ENCODE results near the gene FILIP1. TPM values are rescaled to one million over a fixed set of nuclear protein-coding genes. Genes with fewer than 3 reads are reported as not detected.

Gene FILIP1
- total and polyA plus RNA-seq, 2 of the 8 experiments (the other 6 are each of a cell fraction or from before 2014, with no cell fraction given) = 2.4 to 5.7 TPM

DNA sequence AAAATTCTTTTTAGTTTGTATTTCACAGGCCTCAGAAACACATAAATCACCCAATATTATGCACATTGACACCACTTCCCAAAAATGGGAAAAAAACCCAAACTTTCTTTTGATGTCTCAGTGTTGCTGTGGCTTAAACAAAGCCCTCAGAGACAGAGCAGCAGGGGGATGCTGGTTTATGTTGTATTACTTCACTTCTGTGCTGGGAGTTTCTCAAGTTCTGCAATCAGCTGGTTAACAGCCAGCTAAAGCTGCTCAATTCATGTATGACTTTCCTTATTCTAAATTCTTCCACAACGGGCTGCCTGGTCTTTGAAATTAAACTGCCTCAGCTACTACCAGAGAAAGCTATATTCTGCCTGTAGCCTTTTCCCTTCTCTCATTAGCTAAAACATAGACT is 5.6 kb downstream of the FILIP1 start:
- H3K14ac ChIP-seq (ENCODE audit: insufficient read length) = no peak overlapping the region
- no peaks in the 10 kb centered on the region for H3K27me3 ChIP-seq (replicated peaks in 1 of 4; ENCODE audit: control insufficient read depth in 3 of 4, extremely low read depth in 1 of 4, insufficient read depth in 3 of 4, low read length in 3 of 4)
- H4K5ac ChIP-seq (ENCODE audit: insufficient read length, low read depth, low read length) = no peak overlapping the region
- CTCF ChIA-PET (ENCODE audit: partially characterized antibody) = interaction anchor here (0.6 to 1.9 kb wide), 2 partner anchors 22 to 119 kb away, joined by 5 read pairs; no protein-coding TSS in a partner anchor
- no peak overlapping the region for H2AK5ac ChIP-seq (ENCODE audit: low read depth, low read length)
- POLR2A ChIA-PET (ENCODE audit: partially characterized antibody) = no interaction called here
- no peak overlapping the region for H3K4me2 ChIP-seq (ENCODE audit: insufficient read depth in 1 of 2, low read depth in 2 of 2, low read length in 2 of 2)
- H3K4me1 ChIP-seq (replicated peaks in 1 of 4; ENCODE audit: control insufficient read depth in 3 of 4, insufficient read depth in 4 of 4, low read length in 3 of 4) = peaks cover 0 to 3% (median 0%) of the 10 kb centered on the region in 4 experiments; a peak in 2 of 7 replicates
- no peak overlapping the region for H4K91ac ChIP-seq (replicated peaks; ENCODE audit: insufficient read length, low read length)
- no peak overlapping the region for H2BK120ac ChIP-seq (replicated peaks; ENCODE audit: low read depth, low read length)
- no peak overlapping the region for H2BK15ac ChIP-seq (ENCODE audit: low read length)
- no peak overlapping the region for H3K9ac ChIP-seq (replicated peaks in 1 of 4; ENCODE audit: extremely low read depth in 1 of 4, low read depth in 3 of 4, low read length in 3 of 4)
- H2BK12ac ChIP-seq (ENCODE audit: low read depth, low read length) = no peak overlapping the region
- no peak overlapping the region for H3K4ac ChIP-seq (replicated peaks; ENCODE audit: insufficient read length, low read depth, low read length)
- no peak overlapping the region for H3K23ac ChIP-seq (ENCODE audit: insufficient read length)
- no peaks in the 10 kb centered on the region for H3K79me2 ChIP-seq (ENCODE audit: control insufficient read depth in 1 of 2, insufficient read depth in 2 of 2, low read length in 2 of 2)
- H3K23me2 ChIP-seq (ENCODE audit: low read depth, low read length) = peaks cover 1% of the 10 kb centered on the region; the same call in 1 of the 2 replicates
- H3K9me3 ChIP-seq (ENCODE audit: insufficient read depth in 2 of 2, low read depth in 1 of 2, low read length in 1 of 2) = no peaks in the 10 kb centered on the region
- no peak overlapping the region for H3K27ac ChIP-seq (ENCODE audit: low read depth, low read length)
- no peaks in the 10 kb centered on the region for H4K20me1 ChIP-seq (replicated peaks in 1 of 2; ENCODE audit: control insufficient read depth in 1 of 2, insufficient read depth in 2 of 2, low read length in 2 of 2)
- H2BK5ac ChIP-seq (ENCODE audit: low read depth, low read length) = no peak overlapping the region
- H3K36me3 ChIP-seq (ENCODE audit: control insufficient read depth in 2 of 4, insufficient read depth in 4 of 4, low read length in 3 of 4) = no peaks in the 10 kb centered on the region
- no peak overlapping the region for H2AFZ ChIP-seq (ENCODE audit: low read length)
- H4K8ac ChIP-seq (ENCODE audit: extremely low read depth, insufficient read depth, low read length) = no peak overlapping the region
- no peaks in the 10 kb centered on the region for H3K79me1 ChIP-seq (ENCODE audit: low read depth, low read length)
- no peak overlapping the region for H3K56ac ChIP-seq (replicated peaks; ENCODE audit: insufficient read length, low read depth, low read length)
- H3K4me3 ChIP-seq (ENCODE audit: extremely low read depth in 1 of 4, insufficient read depth in 2 of 4, low read depth in 3 of 4, low read length in 4 of 4) = no peak overlapping the region
- H2BK20ac ChIP-seq (ENCODE audit: low read length) = no peak overlapping the region
- DNase-seq (ENCODE audit: low read depth in 1 of 2, low spot score in 2 of 2) (no peak), FAIRE-seq (no peak)
- H3K18ac ChIP-seq (ENCODE audit: extremely low read depth, low read length) = no peak overlapping the region
- 71% methylated on average over 1 of the region's 1 CpG; no CpG with 5 or more reads in 1 of the 2 experiments for WGBS, 2 experiments (ENCODE audit: extremely low coverage in 1 of 2, insufficient coverage in 1 of 2, insufficient read length in 1 of 2, insufficient replicate concordance in 2 of 2, low coverage in 1 of 2, low lambda C conversion rate in 2 of 2, missing lambda C conversion rate in 1 of 2)
- no peak for TF ChIP-seq SIRT6 (IDR thresholded peaks at IDR 0.05; ENCODE audit: low read length)
- TF ChIP-seq BRCA1 (IDR thresholded peaks at IDR 0.05; ENCODE audit: low read depth, low read length) = no peak
- no peak for TF ChIP-seq ATF2 (IDR thresholded peaks at IDR 0.05; ENCODE audit: low read length)

All from H1 (cell line).